OCI-LY3 (cell line): ENCODE data around the gene MOCOS.

Source experiments
- EZH2phosphoT487 ChIP-seq: fragments of 200-600 bp; shearing (Covaris generic); IDR thresholded peaks from 2 replicates; pipeline ENCODE4 v1.6.1; 2018; ENCODE audit warnings: antibody characterized with exemption, mixed run types, low read depth
- TF ChIP-seq, protein P1 (sequence below): fragments of 200-600, 300-600 bp; sonication (generic); IDR thresholded peaks from 2 replicates; pipeline ENCODE4 v1.5.1; 2014; ENCODE audit warnings: antibody characterized with exemption, low read length, low read depth

DNA sequence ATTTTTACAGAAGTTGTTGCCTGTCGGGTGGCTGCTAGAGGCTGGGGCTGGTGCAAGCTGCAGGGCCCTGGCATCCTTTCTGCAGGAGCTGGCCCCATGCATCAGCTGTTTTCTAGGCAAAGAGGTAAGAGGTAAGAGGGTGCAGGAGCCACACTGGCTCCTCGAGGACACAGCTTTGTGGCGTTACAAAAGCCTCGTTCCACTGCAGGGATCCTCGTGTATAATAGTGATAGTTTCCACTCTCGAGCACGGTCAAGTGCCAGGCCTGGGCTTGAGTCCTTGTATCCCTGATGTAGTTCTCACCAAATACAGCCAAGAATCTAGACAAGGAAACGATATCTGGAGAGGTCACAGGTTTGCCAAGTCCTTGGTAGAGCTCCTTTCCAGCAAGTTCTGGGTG is 77.0 kb downstream of the MOCOS start:
- TF ChIP-seq, protein P1, sequence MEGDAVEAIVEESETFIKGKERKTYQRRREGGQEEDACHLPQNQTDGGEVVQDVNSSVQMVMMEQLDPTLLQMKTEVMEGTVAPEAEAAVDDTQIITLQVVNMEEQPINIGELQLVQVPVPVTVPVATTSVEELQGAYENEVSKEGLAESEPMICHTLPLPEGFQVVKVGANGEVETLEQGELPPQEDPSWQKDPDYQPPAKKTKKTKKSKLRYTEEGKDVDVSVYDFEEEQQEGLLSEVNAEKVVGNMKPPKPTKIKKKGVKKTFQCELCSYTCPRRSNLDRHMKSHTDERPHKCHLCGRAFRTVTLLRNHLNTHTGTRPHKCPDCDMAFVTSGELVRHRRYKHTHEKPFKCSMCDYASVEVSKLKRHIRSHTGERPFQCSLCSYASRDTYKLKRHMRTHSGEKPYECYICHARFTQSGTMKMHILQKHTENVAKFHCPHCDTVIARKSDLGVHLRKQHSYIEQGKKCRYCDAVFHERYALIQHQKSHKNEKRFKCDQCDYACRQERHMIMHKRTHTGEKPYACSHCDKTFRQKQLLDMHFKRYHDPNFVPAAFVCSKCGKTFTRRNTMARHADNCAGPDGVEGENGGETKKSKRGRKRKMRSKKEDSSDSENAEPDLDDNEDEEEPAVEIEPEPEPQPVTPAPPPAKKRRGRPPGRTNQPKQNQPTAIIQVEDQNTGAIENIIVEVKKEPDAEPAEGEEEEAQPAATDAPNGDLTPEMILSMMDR: no peak
- TF ChIP-seq EZH2phosphoT487: no peak
